WTC11 (cell line): ENCODE data around the gene DRAM2.

ENCODE experiments used
- CBFB ChIP-seq: sonication (generic); formaldehyde crosslinking; IDR thresholded peaks from 2 replicates; pipeline ENCODE4 v1.8.1; 2022; ENCODE audit warnings: mild to moderate bottlenecking, low read depth, missing genetic modification reagents
- CREB1 ChIP-seq: sonication (generic); formaldehyde crosslinking; IDR thresholded peaks from 2 replicates; pipeline ENCODE4 v1.8.0; 2023; ENCODE audit warnings: mild to moderate bottlenecking, missing genetic modification reagents
- ESRRA ChIP-seq: sonication (generic); formaldehyde crosslinking; IDR thresholded peaks from 2 replicates; pipeline ENCODE4 v1.8.1; 2022; ENCODE audit warnings: mild to moderate bottlenecking, missing genetic modification reagents, borderline replicate concordance
- FOXJ3 ChIP-seq: sonication (generic); formaldehyde crosslinking; IDR thresholded peaks from 2 replicates; pipeline ENCODE4 v1.9.0; 2021; ENCODE audit warnings: missing genetic modification reagents, mild to moderate bottlenecking, borderline replicate concordance
- GABPB1 ChIP-seq: sonication (generic); formaldehyde crosslinking; IDR thresholded peaks from 2 replicates; pipeline ENCODE4 v1.8.1; 2023; ENCODE audit warnings: mild to moderate bottlenecking, missing genetic modification reagents
- NR2C2 ChIP-seq: sonication (generic); formaldehyde crosslinking; IDR thresholded peaks from 2 replicates; pipeline ENCODE4 v1.8.0; 2022; ENCODE audit warnings: mild to moderate bottlenecking, missing genetic modification reagents
- ZNF138 ChIP-seq: sonication (generic); formaldehyde crosslinking; conservative IDR thresholded peaks from 2 replicates; pipeline ENCODE4 v1.8.1; 2022; ENCODE audit warnings: mild to moderate bottlenecking, moderate library complexity, missing genetic modification reagents
- ZNF263 ChIP-seq: sonication (generic); formaldehyde crosslinking; IDR thresholded peaks from 2 replicates; pipeline ENCODE4 v1.8.1; 2022; ENCODE audit warnings: low read depth, mild to moderate bottlenecking, moderate library complexity, missing genetic modification reagents
- ZNF317 ChIP-seq: sonication (generic); formaldehyde crosslinking; IDR thresholded peaks from 2 replicates; pipeline ENCODE4 v1.8.1; 2023; ENCODE audit warnings: low read depth, mild to moderate bottlenecking, moderate library complexity, missing genetic modification reagents, borderline replicate concordance
- ZNF396 ChIP-seq: fragments of 250-450 bp; sonication (Bioruptor Pico); IDR thresholded peaks from 2 replicates; pipeline ENCODE4 v1.8.0; 2021; ENCODE audit warnings: mild to moderate bottlenecking, moderate library complexity, borderline replicate concordance
- TF ChIP-seq, protein P1 (sequence below): fragments of 200-600 bp; IDR thresholded peaks from 2 replicates; pipeline ENCODE4 v1.8.0; 2022; ENCODE audit warnings: antibody characterized with exemption
- TF ChIP-seq, protein P2 (sequence below): sonication (generic); formaldehyde crosslinking; IDR thresholded peaks from 2 replicates; pipeline ENCODE4 v1.8.0; 2022; ENCODE audit warnings: mild to moderate bottlenecking, missing genetic modification reagents
- TF ChIP-seq, protein P3 (sequence below): sonication (generic); formaldehyde crosslinking; conservative IDR thresholded peaks from 2 replicates; pipeline ENCODE4 v1.8.1; 2023; ENCODE audit warnings: mild to moderate bottlenecking, low read depth, missing genetic modification reagents, moderate library complexity

DNA sequence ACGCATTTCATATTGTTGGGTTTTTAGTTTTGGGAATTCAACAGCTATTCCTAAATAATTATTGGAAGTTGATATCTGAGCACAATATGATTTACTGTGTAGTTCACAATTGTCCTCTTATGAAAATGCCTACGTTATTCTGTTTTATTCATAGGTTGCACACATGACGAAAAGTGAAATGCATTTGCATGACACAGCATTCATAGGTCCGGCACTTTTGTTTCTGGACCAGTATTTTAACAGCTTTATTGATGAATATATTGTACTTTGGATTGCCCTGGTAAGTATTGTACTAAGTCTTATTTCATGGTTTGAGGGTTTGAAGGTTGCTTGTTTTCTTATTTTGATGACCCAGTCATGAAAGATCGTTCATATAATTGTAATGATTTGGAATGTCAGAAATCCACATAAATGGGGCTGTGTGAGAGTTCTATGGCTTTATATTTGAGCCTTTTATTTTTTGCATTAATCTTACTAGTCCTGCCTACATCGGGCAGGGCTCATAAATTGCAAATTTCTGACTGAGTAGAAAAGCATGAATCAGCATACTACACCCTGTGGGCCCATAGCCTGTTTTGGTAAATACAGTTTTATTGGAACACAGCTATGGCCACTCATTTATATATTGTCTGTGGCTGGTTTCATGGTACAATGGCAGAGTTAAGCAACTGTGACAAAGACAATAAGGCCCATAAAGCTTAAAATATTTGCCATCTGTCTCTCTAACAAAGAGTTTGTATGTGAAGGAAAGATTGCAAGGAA, 43.6 kb upstream of the DRAM2 start:
- TF ChIP-seq, protein P1, sequence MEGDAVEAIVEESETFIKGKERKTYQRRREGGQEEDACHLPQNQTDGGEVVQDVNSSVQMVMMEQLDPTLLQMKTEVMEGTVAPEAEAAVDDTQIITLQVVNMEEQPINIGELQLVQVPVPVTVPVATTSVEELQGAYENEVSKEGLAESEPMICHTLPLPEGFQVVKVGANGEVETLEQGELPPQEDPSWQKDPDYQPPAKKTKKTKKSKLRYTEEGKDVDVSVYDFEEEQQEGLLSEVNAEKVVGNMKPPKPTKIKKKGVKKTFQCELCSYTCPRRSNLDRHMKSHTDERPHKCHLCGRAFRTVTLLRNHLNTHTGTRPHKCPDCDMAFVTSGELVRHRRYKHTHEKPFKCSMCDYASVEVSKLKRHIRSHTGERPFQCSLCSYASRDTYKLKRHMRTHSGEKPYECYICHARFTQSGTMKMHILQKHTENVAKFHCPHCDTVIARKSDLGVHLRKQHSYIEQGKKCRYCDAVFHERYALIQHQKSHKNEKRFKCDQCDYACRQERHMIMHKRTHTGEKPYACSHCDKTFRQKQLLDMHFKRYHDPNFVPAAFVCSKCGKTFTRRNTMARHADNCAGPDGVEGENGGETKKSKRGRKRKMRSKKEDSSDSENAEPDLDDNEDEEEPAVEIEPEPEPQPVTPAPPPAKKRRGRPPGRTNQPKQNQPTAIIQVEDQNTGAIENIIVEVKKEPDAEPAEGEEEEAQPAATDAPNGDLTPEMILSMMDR = no peak
- TF ChIP-seq, protein P2, sequence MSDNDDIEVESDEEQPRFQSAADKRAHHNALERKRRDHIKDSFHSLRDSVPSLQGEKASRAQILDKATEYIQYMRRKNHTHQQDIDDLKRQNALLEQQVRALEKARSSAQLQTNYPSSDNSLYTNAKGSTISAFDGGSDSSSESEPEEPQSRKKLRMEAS (CRISPR knock-in tag) = no peak
- TF ChIP-seq, protein P3, sequence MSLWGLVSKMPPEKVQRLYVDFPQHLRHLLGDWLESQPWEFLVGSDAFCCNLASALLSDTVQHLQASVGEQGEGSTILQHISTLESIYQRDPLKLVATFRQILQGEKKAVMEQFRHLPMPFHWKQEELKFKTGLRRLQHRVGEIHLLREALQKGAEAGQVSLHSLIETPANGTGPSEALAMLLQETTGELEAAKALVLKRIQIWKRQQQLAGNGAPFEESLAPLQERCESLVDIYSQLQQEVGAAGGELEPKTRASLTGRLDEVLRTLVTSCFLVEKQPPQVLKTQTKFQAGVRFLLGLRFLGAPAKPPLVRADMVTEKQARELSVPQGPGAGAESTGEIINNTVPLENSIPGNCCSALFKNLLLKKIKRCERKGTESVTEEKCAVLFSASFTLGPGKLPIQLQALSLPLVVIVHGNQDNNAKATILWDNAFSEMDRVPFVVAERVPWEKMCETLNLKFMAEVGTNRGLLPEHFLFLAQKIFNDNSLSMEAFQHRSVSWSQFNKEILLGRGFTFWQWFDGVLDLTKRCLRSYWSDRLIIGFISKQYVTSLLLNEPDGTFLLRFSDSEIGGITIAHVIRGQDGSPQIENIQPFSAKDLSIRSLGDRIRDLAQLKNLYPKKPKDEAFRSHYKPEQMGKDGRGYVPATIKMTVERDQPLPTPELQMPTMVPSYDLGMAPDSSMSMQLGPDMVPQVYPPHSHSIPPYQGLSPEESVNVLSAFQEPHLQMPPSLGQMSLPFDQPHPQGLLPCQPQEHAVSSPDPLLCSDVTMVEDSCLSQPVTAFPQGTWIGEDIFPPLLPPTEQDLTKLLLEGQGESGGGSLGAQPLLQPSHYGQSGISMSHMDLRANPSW (CRISPR knock-in tag) = no peak
- TF ChIP-seq CREB1 = no peak
- TF ChIP-seq GABPB1 = no peak
- no peak for TF ChIP-seq ZNF396
- no peak for TF ChIP-seq ZNF317 (CRISPR knock-in tag)
- no peak for TF ChIP-seq ZNF263 (CRISPR knock-in tag)
- TF ChIP-seq CBFB (CRISPR knock-in tag) = no peak
- TF ChIP-seq FOXJ3 (CRISPR knock-in tag) = no peak
- no peak for TF ChIP-seq ZNF138 (CRISPR knock-in tag)
- TF ChIP-seq ESRRA = no peak
- no peak for TF ChIP-seq NR2C2 (CRISPR knock-in tag)
